ACC112 (cell line): ENCODE measurements around the gene HUNK.
"Not testable (repeated sequence)": the region's sequence is repeated elsewhere in the genome, so short reads cannot be mapped to it uniquely, and the experiment has no call there.

Source experiments
- H2AFZ ChIP-seq: fragments of 200-600 bp; sonication (generic); one replicate; pipeline ENCODE4 v1.6.0; 2017; ENCODE audit warnings: antibody characterized with exemption, low read length; ENCODE audit not compliant: unreplicated experiment
- H3K27ac ChIP-seq: fragments of 200-600 bp; sonication (generic); 2 replicates; pipeline ENCODE4 v1.5.1; 2014; ENCODE audit warnings: low read depth, mild to moderate bottlenecking, antibody characterized with exemption, low read length, moderate library complexity
- H3K27me3 ChIP-seq: fragments of 200-600 bp; sonication (generic); 2 replicates; pipeline ENCODE4 v1.6.1; 2014; ENCODE audit warnings: mild to moderate bottlenecking, antibody characterized with exemption, low read length, moderate library complexity, mixed read lengths; ENCODE audit not compliant: insufficient read depth
- H3K36me3 ChIP-seq: fragments of 200-600 bp; sonication (generic); 2 replicates; pipeline ENCODE4 v1.6.1; 2016; ENCODE audit warnings: mild to moderate bottlenecking, antibody characterized with exemption, low read length, moderate library complexity, mixed read lengths; ENCODE audit not compliant: insufficient read depth
- H3K4me1 ChIP-seq: fragments of 200-600 bp; sonication (generic); one replicate; pipeline ENCODE4 v1.6.1; 2016; ENCODE audit warnings: low read length, mixed read lengths; ENCODE audit not compliant: insufficient read depth, unreplicated experiment, control insufficient read depth
- H3K4me3 ChIP-seq: fragments of 200-600 bp; sonication (generic); 2 replicates; pipeline ENCODE4 v1.5.1; 2014; ENCODE audit warnings: mild to moderate bottlenecking, low read depth, low read length
- H3K79me2 ChIP-seq: fragments of 200-600 bp; sonication (generic); one replicate; pipeline ENCODE4 v1.6.0; 2016; ENCODE audit warnings: low read length; ENCODE audit not compliant: control insufficient read depth, unreplicated experiment, insufficient read depth

HUNK gene

GRCh38 chr21:31938330-31939301, 65.8 kb downstream of the HUNK start:
- Histone ChIP-seq H3K79me2 (no peaks in the 10 kb centered on the region), H3K4me1 (no peaks in the 10 kb centered on the region), H3K36me3 (no peaks in the 10 kb centered on the region)

GRCh38 chr21:31941694-31942093, 68.9 kb downstream of the HUNK start:
- no peaks in the 10 kb centered on the region for H3K79me2 ChIP-seq
- no peaks in the 10 kb centered on the region for H3K27me3 ChIP-seq
- no peak overlapping the region for H3K27ac ChIP-seq
- H3K36me3 ChIP-seq = no peaks in the 10 kb centered on the region
- no peak overlapping the region for H3K4me3 ChIP-seq
- no peaks in the 10 kb centered on the region for H3K4me1 ChIP-seq
- H2AFZ ChIP-seq = no peak overlapping the region

More at GRCh38 chr21:31938330-31939301, 65.8 kb downstream of the HUNK start:
- Histone ChIP-seq H3K27me3 (no peaks in the 10 kb centered on the region), H3K4me3 (no peak overlapping the region), H3K27ac (no peak overlapping the region), H2AFZ (no peak overlapping the region)

GRCh38 chr21:31943561-31943960, 70.7 kb downstream of the HUNK start:
- no peaks in the 10 kb centered on the region for H3K4me1 ChIP-seq
- no peak overlapping the region for H3K27ac ChIP-seq
- H3K27me3 ChIP-seq = no peaks in the 10 kb centered on the region
- no peaks in the 10 kb centered on the region for H3K79me2 ChIP-seq
- no peak overlapping the region for H3K4me3 ChIP-seq
- H2AFZ ChIP-seq = no peak overlapping the region
- no peaks in the 10 kb centered on the region for H3K36me3 ChIP-seq

GRCh38 chr21:31945141-31945540, 72.3 kb downstream of the HUNK start:
- Histone ChIP-seq H3K36me3 (no peaks in the 10 kb centered on the region), H3K27ac (no peak overlapping the region), H2AFZ (no peak overlapping the region)

GRCh38 chr21:31945546-31945945, 72.7 kb downstream of the HUNK start:
- H2AFZ ChIP-seq = no peak overlapping the region

More at GRCh38 chr21:31945141-31945540, 72.3 kb downstream of the HUNK start:
- no peak overlapping the region for H3K4me3 ChIP-seq
- H3K27me3 ChIP-seq = no peaks in the 10 kb centered on the region
- no peaks in the 10 kb centered on the region for H3K79me2 ChIP-seq
- H3K4me1 ChIP-seq = no peaks in the 10 kb centered on the region

GRCh38 chr21:31946231-31946630, 73.4 kb downstream of the HUNK start:
- Histone ChIP-seq H3K36me3 (no peaks in the 10 kb centered on the region), H3K79me2 (no peaks in the 10 kb centered on the region), H3K4me3 (no peak overlapping the region), H2AFZ (no peak overlapping the region), H3K27me3 (no peaks in the 10 kb centered on the region), H3K4me1 (no peaks in the 10 kb centered on the region), H3K27ac (no peak overlapping the region)

More at GRCh38 chr21:31945546-31945945, 72.7 kb downstream of the HUNK start:
- Histone ChIP-seq H3K36me3 (no peaks in the 10 kb centered on the region), H3K27me3 (no peaks in the 10 kb centered on the region), H3K79me2 (no peaks in the 10 kb centered on the region), H3K4me1 (no peaks in the 10 kb centered on the region), H3K27ac (no peak overlapping the region), H3K4me3 (no peak overlapping the region)

- H3K27ac ChIP-seq, H3K79me2 ChIP-seq, H3K36me3 ChIP-seq, H3K4me1 ChIP-seq, H3K27me3 ChIP-seq, H2AFZ ChIP-seq, H3K4me3 ChIP-seq: not testable (repeated sequence)
Measured at GRCh38 chr21:31946876-31947550, 74.2 kb downstream of the HUNK start.

GRCh38 chr21:31948676-31949075, 75.9 kb downstream of the HUNK start:
- Histone ChIP-seq H3K4me3 (no peak overlapping the region), H2AFZ (no peak overlapping the region), H3K27ac (no peak overlapping the region), H3K79me2 (no peaks in the 10 kb centered on the region), H3K4me1 (no peaks in the 10 kb centered on the region), H3K27me3 (no peaks in the 10 kb centered on the region), H3K36me3 (no peaks in the 10 kb centered on the region)

- Histone ChIP-seq H2AFZ (no peak overlapping the region), H3K36me3 (no peaks in the 10 kb centered on the region), H3K4me3 (no peak overlapping the region)
Measured at GRCh38 chr21:31952828-31953227, 80.0 kb downstream of the HUNK start.

GRCh38 chr21:31957631-31958030, 84.8 kb downstream of the HUNK start:
- H3K4me3 ChIP-seq = no peak overlapping the region
- H3K27ac ChIP-seq = no peak overlapping the region
- no peaks in the 10 kb centered on the region for H3K79me2 ChIP-seq
- H3K27me3 ChIP-seq = no peaks in the 10 kb centered on the region
- H3K36me3 ChIP-seq = no peaks in the 10 kb centered on the region
- H3K4me1 ChIP-seq = no peaks in the 10 kb centered on the region
- H2AFZ ChIP-seq = no peak overlapping the region

More at GRCh38 chr21:31952828-31953227, 80.0 kb downstream of the HUNK start:
- H3K79me2 ChIP-seq = no peaks in the 10 kb centered on the region
- H3K27ac ChIP-seq = no peak overlapping the region
- H3K4me1 ChIP-seq = no peaks in the 10 kb centered on the region
- H3K27me3 ChIP-seq = no peaks in the 10 kb centered on the region
